ENCODE data around the gene SPA17.

Gene SPA17

DNA sequence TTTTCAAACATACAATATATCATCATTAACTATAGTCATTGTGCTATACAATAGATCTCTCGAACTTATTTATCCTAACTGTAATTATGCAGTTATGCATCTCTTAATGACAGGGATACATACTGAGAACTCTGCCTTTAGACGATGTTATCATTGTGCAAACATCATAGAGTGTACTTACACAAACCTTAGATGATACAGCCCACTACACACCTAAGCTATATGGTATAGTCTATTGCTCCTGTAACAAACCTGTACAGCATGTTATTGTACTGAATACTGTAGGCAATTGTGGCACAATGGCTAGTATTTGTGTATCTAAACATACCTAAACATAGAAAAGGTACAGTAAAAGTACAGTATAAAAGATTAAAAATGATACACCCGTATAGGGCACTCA lies 38.7 kb downstream of the SPA17 start:
- Histone ChIP-seq H3K27me3 (ENCODE audit: control insufficient read depth in 1 of 2, insufficient read depth in 1 of 2, low read length in 2 of 2) (peaks cover 20 to 36% of the 10 kb centered on the region in 2 experiments), H3K18ac (ENCODE audit: low read depth in 1 of 2, low read length in 2 of 2) (no peak overlapping the region), H2BK15ac (ENCODE audit: low read depth, poor library complexity, severe bottlenecking) (no peak overlapping the region), H2BK5ac (ENCODE audit: low read depth, low read length, poor library complexity, severe bottlenecking) (no peak overlapping the region), H3K23ac (ENCODE audit: low read length in 2 of 2) (no peak overlapping the region), H3K9me3 (ENCODE audit: control insufficient read depth, low read length) (peaks cover 9% of the 10 kb centered on the region), H4K8ac (ENCODE audit: low read length) (no peak overlapping the region), H3K79me1 (replicated peaks; ENCODE audit: low read length, poor library complexity, severe bottlenecking) (no peaks in the 10 kb centered on the region), H3K9ac (ENCODE audit: low read length) (no peak overlapping the region), H4K91ac (ENCODE audit: low read length) (no peak overlapping the region), H3K4me2 (ENCODE audit: low read length, poor library complexity, severe bottlenecking) (no peak overlapping the region), H3K4me3 (ENCODE audit: insufficient read depth in 1 of 2, low read depth in 1 of 2, low read length in 2 of 2) (no peak overlapping the region), H3K4ac (ENCODE audit: low read depth in 1 of 2, low read length in 2 of 2) (no peak overlapping the region), H2AFZ (ENCODE audit: low read depth, low read length) (no peak overlapping the region), H3K4me1 (ENCODE audit: control insufficient read depth, insufficient read depth, low read depth, low read length) (no peaks in the 10 kb centered on the region), H2BK120ac (ENCODE audit: low read depth, low read length) (no peak overlapping the region), H3K14ac (ENCODE audit: low read length in 2 of 2) (no peak overlapping the region), H2BK12ac (ENCODE audit: low read length in 2 of 2) (no peak overlapping the region), H3K27ac (ENCODE audit: low read length, poor library complexity, severe bottlenecking) (no peak overlapping the region), H2AK5ac (ENCODE audit: low read length, severe bottlenecking) (no peak overlapping the region), H3K36me3 (ENCODE audit: control insufficient read depth in 1 of 2, insufficient read depth in 2 of 2, low read depth in 1 of 2, low read length in 2 of 2) (no peaks in the 10 kb centered on the region)
- 64% methylated on average over 2 of the region's 3 CpGs for WGBS
- DNase-seq, result no peak

GRCh38 chr11:124716591-124716990 lies 42.9 kb downstream of the SPA17 start:
- Histone ChIP-seq H2BK12ac (ENCODE audit: low read length in 2 of 2) (no peak overlapping the region), H3K14ac (ENCODE audit: low read length in 2 of 2) (no peak overlapping the region), H3K23ac (ENCODE audit: low read length in 2 of 2) (no peak overlapping the region), H3K27ac (ENCODE audit: low read length, poor library complexity, severe bottlenecking) (no peak overlapping the region), H2AK5ac (ENCODE audit: low read length, severe bottlenecking) (no peak overlapping the region), H3K79me1 (replicated peaks; ENCODE audit: low read length, poor library complexity, severe bottlenecking) (no peaks in the 10 kb centered on the region), H2BK5ac (ENCODE audit: low read depth, low read length, poor library complexity, severe bottlenecking) (no peak overlapping the region), H3K4me1 (ENCODE audit: control insufficient read depth, insufficient read depth, low read depth, low read length) (peaks cover 10% of the 10 kb centered on the region), H3K4me2 (ENCODE audit: low read length, poor library complexity, severe bottlenecking) (no peak overlapping the region), H4K91ac (ENCODE audit: low read length) (no peak overlapping the region), H2AFZ (ENCODE audit: low read depth, low read length) (no peak overlapping the region), H4K8ac (ENCODE audit: low read length) (no peak overlapping the region), H2BK120ac (ENCODE audit: low read depth, low read length) (no peak overlapping the region), H3K9me3 (ENCODE audit: control insufficient read depth, low read length) (no peaks in the 10 kb centered on the region), H3K4me3 (ENCODE audit: insufficient read depth in 1 of 2, low read depth in 1 of 2, low read length in 2 of 2) (no peak overlapping the region), H3K27me3 (ENCODE audit: control insufficient read depth in 1 of 2, insufficient read depth in 1 of 2, low read length in 2 of 2) (peaks cover 52 to 78% of the 10 kb centered on the region in 2 experiments), H2BK15ac (ENCODE audit: low read depth, poor library complexity, severe bottlenecking) (no peak overlapping the region), H3K18ac (ENCODE audit: low read depth in 1 of 2, low read length in 2 of 2) (no peak overlapping the region), H3K4ac (ENCODE audit: low read depth in 1 of 2, low read length in 2 of 2) (no peak overlapping the region), H3K9ac (ENCODE audit: low read length) (no peak overlapping the region), H3K36me3 (ENCODE audit: control insufficient read depth in 1 of 2, insufficient read depth in 2 of 2, low read depth in 1 of 2, low read length in 2 of 2) (no peaks in the 10 kb centered on the region)
- no peak for DNase-seq
- WGBS, result 48% methylated on average over 3 of the region's 3 CpGs

DNA sequence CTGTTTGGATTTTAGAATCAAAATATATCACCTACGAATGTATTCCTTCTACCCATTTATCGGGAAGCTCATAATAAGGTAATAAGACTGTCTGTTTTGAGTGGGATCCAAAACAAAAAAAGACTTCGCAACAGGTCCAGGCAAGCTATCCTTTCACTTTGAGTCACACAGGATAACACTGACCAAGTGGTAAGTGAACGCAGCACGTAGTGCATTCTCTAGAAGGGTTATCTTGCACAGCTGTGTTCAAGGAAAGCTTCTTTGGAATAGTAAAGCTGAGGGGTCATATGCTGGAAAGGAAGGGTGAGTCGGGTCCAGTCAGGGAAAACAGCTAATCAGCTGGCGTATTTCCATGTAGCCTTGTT lies 43.7 kb downstream of the SPA17 start:
- peak overlapping the region; percentile 32 for H3K9ac ChIP-seq (ENCODE audit: low read length)
- peaks cover 10% of the 10 kb centered on the region for H3K4me1 ChIP-seq (ENCODE audit: control insufficient read depth, insufficient read depth, low read depth, low read length)
- no peak overlapping the region for H2AFZ ChIP-seq (ENCODE audit: low read depth, low read length)
- H2BK15ac ChIP-seq (ENCODE audit: low read depth, poor library complexity, severe bottlenecking), result no peak overlapping the region
- no peak overlapping the region for H2BK5ac ChIP-seq (ENCODE audit: low read depth, low read length, poor library complexity, severe bottlenecking)
- no peak overlapping the region for H3K27ac ChIP-seq (ENCODE audit: low read length, poor library complexity, severe bottlenecking)
- H3K4ac ChIP-seq (ENCODE audit: low read depth in 1 of 2, low read length in 2 of 2), result no peak overlapping the region
- H3K36me3 ChIP-seq (ENCODE audit: control insufficient read depth in 1 of 2, insufficient read depth in 2 of 2, low read depth in 1 of 2, low read length in 2 of 2), result no peaks in the 10 kb centered on the region
- peaks cover 61 to 86% of the 10 kb centered on the region in 2 experiments for H3K27me3 ChIP-seq (ENCODE audit: control insufficient read depth in 1 of 2, insufficient read depth in 1 of 2, low read length in 2 of 2)
- H2BK12ac ChIP-seq (ENCODE audit: low read length in 2 of 2), result no peak overlapping the region
- H3K4me2 ChIP-seq (ENCODE audit: low read length, poor library complexity, severe bottlenecking), result no peak overlapping the region
- no peaks in the 10 kb centered on the region for H3K9me3 ChIP-seq (ENCODE audit: control insufficient read depth, low read length)
- no peak overlapping the region for H2AK5ac ChIP-seq (ENCODE audit: low read length, severe bottlenecking)
- no peak overlapping the region for H2BK120ac ChIP-seq (ENCODE audit: low read depth, low read length)
- no peaks in the 10 kb centered on the region for H3K79me1 ChIP-seq (replicated peaks; ENCODE audit: low read length, poor library complexity, severe bottlenecking)
- peak overlapping the region in 1 of 2 experiments; percentile 78 for H3K4me3 ChIP-seq (ENCODE audit: insufficient read depth in 1 of 2, low read depth in 1 of 2, low read length in 2 of 2)
- H4K91ac ChIP-seq (ENCODE audit: low read length), result no peak overlapping the region
- 48% methylated on average over 7 of the region's 7 CpGs for WGBS
- no peak overlapping the region for H3K14ac ChIP-seq (ENCODE audit: low read length in 2 of 2)
- H3K18ac ChIP-seq (ENCODE audit: low read depth in 1 of 2, low read length in 2 of 2), result no peak overlapping the region
- no peak overlapping the region for H3K23ac ChIP-seq (ENCODE audit: low read length in 2 of 2)
- DNase-seq, result peak; percentile 10
- H4K8ac ChIP-seq (ENCODE audit: low read length), result no peak overlapping the region

DNA sequence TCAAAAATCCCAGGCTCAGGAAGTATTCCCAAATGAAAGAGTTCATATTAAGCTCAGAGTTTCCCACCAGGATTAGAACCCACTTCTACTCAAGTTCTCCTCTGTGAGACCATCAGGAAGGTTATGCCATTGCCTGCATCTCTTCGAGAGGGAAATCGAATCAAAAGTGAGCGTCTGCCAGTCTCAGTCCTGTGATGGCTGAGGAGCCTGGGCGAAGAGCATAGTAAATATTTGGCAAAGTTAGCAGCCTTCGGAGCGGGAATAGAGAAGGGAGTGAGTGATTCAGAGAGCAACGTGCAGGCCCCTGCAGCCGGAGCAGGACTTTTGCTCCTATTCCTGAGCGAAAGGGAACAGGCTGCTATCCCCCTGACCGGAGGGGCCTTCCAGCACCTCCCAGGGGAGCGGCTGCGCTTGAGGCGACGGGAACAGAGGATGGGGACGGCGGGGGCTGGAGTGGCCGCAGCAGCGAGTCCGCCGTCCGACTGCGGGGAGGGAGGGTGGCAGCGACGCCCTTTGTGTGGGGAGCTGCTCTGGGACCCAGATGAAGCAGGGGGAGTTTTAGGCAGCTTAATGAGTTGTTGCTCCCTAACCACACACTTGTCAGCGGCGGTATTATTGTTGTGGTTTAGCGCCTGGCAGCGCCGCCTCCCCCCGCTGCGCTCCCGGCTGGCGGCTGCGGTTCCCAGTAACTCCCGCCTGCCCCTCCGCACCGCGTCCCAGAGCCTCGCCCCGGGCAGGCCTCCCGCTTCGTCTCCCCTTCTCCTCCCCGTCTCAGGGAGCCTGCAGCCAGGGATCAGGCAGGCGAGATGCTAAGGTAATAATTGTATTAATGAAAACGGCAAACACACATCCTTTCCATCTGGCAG lies 44.3 kb downstream of the SPA17 start:
- H3K14ac ChIP-seq (ENCODE audit: low read length in 2 of 2), result no peak overlapping the region
- no peak overlapping the region for H2BK15ac ChIP-seq (ENCODE audit: low read depth, poor library complexity, severe bottlenecking)
- no peak overlapping the region for H3K27ac ChIP-seq (ENCODE audit: low read length, poor library complexity, severe bottlenecking)
- peak overlapping the region; percentile 34 to 78 for H3K4me3 ChIP-seq (ENCODE audit: insufficient read depth in 1 of 2, low read depth in 1 of 2, low read length in 2 of 2)
- H3K9me3 ChIP-seq (ENCODE audit: control insufficient read depth, low read length), result no peaks in the 10 kb centered on the region
- H4K8ac ChIP-seq (ENCODE audit: low read length), result peak overlapping the region; percentile 13
- peak overlapping the region in 1 of 2 experiments; percentile 87 for H3K23ac ChIP-seq (ENCODE audit: low read length in 2 of 2)
- no peak overlapping the region for H4K91ac ChIP-seq (ENCODE audit: low read length)
- peak overlapping the region; percentile 32 for H3K9ac ChIP-seq (ENCODE audit: low read length)
- DNase-seq, result peak; percentile 20
- H3K18ac ChIP-seq (ENCODE audit: low read depth in 1 of 2, low read length in 2 of 2), result no peak overlapping the region
- H2BK120ac ChIP-seq (ENCODE audit: low read depth, low read length), result no peak overlapping the region
- H3K36me3 ChIP-seq (ENCODE audit: control insufficient read depth in 1 of 2, insufficient read depth in 2 of 2, low read depth in 1 of 2, low read length in 2 of 2), result no peaks in the 10 kb centered on the region
- 1% methylated on average over 32 of the region's 45 CpGs for WGBS
- no peak overlapping the region for H3K4ac ChIP-seq (ENCODE audit: low read depth in 1 of 2, low read length in 2 of 2)
- H3K4me2 ChIP-seq (ENCODE audit: low read length, poor library complexity, severe bottlenecking), result peak overlapping the region; percentile 87
- peaks cover 10% of the 10 kb centered on the region for H3K4me1 ChIP-seq (ENCODE audit: control insufficient read depth, insufficient read depth, low read depth, low read length)
- no peak overlapping the region for H2BK12ac ChIP-seq (ENCODE audit: low read length in 2 of 2)
- peak overlapping the region; percentile 75 for H2AFZ ChIP-seq (ENCODE audit: low read depth, low read length)
- peaks cover 67 to 92% of the 10 kb centered on the region in 2 experiments for H3K27me3 ChIP-seq (ENCODE audit: control insufficient read depth in 1 of 2, insufficient read depth in 1 of 2, low read length in 2 of 2)
- H2AK5ac ChIP-seq (ENCODE audit: low read length, severe bottlenecking), result no peak overlapping the region
- no peaks in the 10 kb centered on the region for H3K79me1 ChIP-seq (replicated peaks; ENCODE audit: low read length, poor library complexity, severe bottlenecking)
- H2BK5ac ChIP-seq (ENCODE audit: low read depth, low read length, poor library complexity, severe bottlenecking), result no peak overlapping the region
